Activated CD8-positive, alpha-beta memory T cell treated with anti-CD3 and anti-CD28 coated beads, Interleukin-2, amount 50 U/mL, for 48 hours (primary cell): ENCODE results near the gene ROPN1B.
"Not testable (repeated sequence)": the region's sequence is repeated elsewhere in the genome, so short reads cannot be mapped to it uniquely, and the experiment has no call there.

Experiments used
- DNase-seq: peaks from one replicate; pipeline ENCODE4 v3.0.0-alpha.2; 2020

ROPN1B gene

DNA sequence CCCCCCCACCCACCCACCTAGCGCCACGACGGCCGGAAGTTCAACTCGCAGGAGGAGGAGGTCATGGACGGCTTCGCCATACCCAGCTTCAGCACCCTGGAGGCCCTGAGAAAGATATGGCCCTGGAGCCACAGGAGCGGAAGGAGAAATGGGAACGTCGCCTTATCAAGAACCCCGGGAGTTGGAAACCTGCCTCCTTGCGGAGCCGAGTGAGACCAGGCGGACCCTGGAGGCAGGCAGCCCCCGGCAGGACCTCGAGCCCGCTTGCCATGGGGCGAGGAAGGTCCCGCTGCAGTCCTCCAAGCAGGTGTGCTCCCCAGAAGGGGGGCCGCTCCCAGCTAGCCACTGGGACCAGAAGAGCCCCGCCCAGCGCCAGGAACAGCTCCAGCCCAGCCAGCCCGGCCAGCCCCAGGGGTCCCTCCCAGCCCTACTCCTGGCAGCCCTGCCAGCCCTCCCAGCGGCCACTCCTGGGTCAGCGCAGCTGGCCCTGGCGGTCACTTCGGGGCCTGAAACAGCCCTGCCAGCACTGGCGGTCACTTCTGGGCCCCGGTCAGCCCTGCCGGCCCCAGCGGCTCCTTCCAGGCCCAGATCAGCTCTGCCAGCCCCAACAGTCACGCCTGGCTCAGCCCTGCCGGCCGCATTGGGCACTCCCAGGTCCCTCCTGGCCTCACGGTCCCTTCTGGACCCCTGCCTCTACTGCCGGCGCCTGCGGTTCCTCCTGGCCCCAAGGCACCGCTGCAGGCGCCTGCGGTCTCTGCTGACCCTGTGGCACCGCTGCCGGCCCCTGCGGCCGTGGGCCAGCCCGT is 10.3 kb upstream of the ROPN1B start:
- DNase-seq = no peak

DNA sequence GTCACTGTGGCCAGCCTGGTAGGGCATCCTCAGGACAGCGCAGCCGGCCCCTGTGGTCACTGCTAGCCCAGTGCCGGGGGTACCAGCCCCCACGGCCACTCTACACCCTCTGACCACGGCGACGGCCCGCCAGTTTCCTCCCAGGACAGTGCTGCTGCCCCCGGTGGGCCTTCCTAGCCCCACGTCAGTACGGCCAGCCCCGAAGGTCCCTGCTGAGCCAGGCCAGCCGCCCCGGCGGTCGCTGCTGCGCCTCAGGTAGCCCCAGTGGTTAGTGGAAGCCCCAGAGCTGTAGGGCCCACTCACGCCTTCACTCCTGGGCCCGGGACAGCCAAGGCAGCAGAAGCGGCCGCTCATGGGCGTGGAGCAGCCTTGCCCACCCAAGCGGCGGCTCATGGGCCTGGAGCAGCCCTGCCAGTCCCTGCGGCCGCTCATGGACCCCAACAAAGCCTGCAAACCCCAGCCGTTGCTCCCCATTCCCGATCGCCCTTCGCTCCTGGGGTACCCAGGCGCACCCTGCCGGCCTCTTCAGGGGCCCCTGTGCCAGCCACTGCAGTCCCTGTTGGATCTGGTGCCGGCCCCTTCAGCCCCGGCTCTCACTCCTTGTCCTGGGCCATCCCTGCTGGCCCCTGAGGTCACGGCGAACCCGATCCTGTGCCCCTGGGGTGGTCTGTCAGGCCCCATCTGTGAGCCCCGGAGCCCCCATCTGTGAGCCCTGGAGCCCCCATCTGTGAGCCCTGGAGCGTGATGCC is 9.5 kb upstream of the ROPN1B start:
- no peak for DNase-seq

DNA sequence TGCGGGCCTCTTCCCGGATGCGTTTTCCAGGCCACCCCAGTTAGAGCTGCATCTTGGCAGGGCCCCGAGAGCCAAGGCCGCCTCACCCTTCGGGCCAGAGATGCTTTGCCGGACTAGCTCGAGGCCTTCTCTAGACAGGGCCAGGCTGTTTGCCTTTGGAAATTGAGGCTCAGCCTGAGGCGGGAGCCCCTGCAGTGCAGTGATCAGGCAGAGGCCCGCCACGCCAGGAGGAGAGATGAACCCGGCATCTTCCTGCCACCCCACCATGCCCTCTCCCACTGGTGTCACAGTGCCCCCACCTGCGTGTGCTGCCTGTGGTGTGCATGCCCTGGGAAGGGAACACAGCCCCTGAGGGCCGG is 8.9 kb upstream of the ROPN1B start:
- no peak for DNase-seq

DNA sequence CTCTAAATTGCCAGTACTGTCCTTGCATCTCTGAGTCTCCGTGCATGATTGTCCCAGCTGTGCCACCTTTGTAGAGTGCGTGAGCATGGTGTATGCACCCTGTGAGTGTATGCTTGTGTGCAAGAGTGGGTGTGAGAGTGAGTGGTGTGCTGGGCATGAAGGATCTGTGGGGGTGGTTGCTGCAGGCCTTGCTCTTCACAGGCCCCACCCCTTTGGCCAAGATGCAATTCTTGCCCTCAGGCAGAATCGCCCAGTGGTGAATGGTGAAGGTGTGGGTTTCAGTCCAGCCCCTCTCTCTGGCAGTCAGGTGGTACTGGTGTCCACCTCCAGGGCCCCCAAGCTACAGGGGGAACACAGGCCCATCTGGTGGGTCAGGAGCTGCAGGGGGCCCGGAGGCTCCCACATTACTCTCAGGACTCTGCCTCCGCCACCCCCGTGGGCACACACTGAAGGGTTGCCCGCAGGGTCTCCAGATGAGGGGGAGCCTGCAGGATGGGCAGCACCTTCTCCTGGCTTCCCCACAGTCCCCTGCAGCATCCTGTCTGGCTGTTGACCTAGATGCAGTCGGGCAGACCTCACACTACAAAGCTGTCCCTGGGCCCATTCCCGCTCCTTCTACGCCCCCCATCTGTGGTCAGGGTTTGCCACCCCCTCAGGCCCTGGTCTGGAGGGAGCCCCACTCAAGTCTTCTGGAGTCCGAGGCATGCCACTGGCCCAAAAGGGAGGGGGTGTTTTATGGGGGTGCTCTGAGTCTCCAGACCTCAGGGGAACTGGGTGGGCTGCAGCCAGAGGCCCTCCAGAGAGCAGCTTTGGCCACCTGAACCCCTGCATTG is 8.3 kb upstream of the ROPN1B start:
- no peak for DNase-seq

DNA sequence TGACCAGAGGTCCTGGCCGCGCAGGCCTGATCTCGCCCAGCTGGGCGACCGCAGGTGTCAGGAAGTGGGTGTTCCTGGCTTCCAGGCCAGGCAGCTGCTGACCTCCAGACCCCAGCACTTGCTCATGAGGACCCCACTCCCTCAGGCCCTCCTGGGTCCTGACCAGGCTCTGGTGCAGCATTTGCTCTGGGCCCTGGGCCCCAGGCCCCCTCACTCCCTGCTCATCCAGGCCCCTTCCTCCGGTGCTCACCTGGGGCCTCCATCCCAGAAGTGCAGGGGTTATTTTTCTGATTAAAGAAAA is 7.7 kb upstream of the ROPN1B start:
- DNase-seq = no peak

DNA sequence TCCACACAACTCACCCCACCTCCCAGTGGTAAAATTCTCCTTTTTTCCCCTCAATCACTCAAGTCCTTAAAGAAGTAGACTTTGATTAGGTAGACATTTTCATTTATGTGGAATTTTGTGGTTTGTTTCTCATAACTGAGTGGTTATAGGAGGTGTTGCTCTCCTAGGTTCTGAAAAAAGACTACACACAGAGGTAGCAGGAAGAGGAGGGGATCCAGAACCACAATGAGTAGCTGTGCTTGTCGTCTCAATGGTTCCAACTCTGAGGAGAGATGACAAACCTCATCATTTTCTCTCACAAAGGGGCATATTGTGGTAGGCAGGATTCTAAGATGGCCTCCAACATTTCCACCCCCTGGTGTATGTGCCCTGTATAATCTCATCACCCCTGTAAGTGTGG is 5.1 kb upstream of the ROPN1B start:
- not testable (repeated sequence) for DNase-seq

DNA sequence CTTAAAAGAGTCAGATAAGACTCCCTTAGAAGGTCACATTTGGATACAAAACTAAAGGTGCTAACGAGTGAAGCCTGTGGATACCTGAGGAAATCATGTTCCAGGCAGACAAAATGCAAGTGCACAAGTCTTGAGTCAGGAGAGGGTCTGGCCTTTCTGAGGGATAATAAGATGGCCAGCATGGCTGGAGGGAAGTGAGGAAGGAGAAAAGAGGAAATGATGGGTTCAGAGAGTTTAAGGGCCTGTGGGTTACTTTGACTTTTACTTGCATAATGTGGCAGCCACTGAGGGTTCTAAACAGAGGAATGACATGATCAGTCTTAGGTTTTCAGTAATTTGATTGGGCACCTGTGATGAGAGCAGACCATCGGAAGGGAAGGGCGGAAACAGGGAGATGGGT is 3.5 kb upstream of the ROPN1B start:
- DNase-seq = no peak

DNA sequence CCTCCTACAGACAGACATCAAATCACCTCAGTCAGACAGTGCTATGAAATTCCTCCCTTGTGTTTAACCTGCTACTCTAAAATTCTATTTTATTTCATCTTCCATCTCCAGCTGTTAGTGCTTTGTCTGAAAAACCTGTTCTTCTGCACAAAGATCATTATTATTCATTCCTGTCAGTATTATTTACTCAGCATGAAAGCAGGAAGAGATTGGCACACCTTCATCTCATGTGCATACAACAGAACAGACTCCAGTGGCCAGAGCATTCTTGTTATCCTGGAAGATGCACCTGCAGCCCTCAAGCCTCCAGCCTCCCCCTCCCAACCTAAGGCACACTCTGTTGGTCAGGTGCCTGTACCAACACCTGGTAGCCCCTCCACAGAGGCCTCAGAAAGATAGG is 1.8 kb upstream of the ROPN1B start:
- DNase-seq = no peak

DNA sequence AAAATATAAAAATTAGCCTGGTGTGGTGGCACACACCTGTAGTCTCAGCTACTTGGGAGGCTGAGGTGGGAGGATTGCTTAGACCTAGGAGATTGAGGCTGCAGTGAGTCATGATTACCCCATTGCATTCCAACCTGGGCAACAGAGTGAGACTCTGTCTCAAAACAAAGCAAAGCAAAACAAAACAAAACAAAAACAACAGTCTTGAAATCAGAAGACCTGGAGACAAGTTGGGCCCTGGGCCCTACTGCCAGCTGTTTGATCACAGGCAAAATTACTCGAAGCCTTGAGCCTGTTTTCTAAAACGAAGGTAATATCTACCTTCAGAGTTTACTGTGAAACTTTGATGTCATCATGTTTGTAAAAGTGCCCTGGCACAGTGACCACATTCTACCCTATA is 857 bp upstream of the ROPN1B start:
- DNase-seq = not testable (repeated sequence)

DNA sequence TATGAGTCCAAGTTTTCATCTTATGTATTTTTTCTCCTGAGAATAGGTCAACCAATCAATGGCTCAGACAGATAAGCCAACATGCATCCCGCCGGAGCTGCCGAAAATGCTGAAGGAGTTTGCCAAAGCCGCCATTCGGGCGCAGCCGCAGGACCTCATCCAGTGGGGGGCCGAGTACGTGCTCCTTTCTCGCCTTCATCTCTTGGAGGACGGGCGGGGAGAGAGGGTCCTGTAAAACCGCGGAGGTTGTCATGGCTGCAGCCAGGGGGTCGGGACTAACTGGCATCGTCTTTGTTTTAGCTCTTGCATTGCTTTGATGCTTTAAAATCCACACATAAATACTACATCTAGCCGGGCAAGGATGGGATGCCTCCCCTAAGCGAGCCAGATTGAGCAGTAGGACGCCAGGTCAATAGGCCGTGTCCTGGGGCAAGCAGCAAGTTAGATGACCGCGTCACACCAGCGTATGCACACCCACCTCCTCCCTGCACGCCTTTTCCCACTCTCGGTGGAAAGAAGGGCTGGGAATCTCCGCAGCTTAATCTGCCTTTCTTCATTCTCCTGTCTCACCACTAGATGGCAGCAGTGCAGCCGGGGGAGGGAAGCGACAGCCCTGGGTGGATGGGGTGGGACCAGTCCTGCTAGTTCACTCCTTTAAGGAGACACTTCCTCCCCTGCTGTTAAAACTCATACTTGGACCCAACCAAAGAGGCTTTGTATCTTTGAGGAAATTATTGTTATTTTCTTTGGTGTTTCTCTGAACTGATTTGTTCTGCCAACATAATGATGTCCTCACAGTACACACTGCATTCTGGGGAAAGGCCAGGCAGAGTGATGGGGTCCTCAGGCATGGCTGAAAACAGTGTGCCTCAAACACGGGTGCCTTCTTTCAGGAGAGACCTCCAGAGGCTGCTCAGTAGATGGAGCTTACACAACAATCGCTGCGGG is 3.3 kb downstream of the ROPN1B start:
- DNase-seq = peak; percentile 56

DNA sequence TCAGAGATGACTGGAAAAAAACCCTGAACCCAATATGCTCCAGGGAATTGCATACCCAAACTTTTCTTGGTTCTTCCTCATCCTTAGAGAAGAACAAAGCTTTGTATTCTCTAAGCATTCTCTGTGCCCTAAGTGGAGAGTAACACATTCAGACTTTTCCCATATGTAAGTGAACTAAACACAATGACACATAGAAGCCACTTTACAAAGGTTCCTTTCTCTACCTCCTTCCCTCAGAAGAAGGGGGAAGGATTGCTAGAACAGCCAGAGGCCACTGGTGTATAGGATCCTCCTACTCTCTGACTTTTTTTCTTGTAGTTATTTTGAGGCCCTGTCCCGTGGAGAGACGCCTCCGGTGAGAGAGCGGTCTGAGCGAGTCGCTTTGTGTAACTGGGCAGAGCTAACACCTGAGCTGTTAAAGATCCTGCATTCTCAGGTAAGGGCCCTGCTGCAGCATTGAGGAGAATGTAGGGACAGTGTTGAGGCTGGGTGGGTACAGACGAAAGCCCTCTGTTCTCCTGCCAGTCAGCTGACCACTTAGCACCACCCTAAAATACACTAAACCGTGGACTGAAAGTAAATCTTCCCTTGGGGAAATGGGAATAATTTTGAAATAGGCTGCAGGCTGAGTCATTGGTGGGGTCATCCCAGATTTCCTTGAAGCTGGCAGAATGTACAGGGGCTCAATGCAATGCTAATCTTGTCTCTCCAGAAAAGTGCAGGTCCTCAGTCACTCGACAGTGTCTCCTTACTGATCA is 6.4 kb downstream of the ROPN1B start:
- DNase-seq = not testable (repeated sequence)

DNA sequence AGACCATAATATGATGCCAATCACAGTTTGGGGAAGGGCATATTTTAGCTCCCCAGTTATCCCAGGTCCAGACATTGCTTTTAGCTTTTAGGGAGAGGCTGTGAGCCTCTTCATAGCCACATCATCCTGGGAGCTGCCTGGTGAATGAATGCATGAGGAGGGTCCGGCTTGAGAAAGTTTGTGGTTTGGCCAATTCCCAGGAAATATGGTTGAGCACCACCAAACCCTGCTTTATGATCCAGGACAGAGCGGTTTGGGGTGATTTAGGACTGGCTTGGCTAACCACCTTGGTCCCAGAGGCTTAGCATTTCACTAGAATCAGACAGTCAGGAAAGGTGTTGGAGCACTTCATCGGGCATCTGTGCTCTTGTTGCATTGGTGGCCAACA is 7.0 kb downstream of the ROPN1B start:
- not testable (repeated sequence) for DNase-seq

DNA sequence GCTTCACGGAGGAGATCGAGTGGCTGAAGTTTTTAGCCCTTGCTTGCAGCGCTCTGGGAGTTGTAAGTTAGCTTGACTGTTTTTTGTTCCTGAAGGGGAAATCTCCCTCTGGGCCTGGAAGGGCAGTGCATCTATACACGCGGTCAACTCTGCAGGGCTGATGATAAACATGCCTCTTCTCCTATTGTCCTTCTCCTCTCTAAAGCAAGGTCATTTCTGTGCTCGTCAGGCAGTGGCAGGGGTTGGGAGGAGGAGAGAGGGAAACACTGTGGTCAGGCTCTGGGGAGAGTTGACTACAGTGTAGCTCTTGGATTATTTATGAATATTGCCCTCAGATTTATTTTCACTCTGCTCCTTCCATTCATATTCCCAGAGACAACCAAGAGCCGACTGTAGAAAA is 8.1 kb downstream of the ROPN1B start:
- DNase-seq = not testable (repeated sequence)

DNA sequence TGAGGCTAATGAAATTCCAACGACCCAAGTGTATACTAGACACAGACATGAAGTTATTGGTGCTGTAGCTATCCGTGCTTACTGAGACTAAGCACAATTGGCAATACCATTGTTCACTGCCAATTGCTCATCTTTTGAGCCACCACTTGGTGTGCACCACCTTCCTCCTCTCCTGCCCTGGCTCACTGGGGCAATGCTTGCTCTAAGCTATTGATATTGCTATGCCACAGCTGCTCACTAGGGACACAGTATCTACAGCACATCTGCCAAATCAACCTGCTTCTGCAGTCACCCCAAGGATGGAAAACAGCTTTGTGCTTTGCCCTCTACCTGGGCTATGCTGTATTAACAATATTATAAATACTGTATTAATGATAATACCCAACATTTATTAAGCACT is 16.0 kb downstream of the ROPN1B start:
- not testable (repeated sequence) for DNase-seq

DNA sequence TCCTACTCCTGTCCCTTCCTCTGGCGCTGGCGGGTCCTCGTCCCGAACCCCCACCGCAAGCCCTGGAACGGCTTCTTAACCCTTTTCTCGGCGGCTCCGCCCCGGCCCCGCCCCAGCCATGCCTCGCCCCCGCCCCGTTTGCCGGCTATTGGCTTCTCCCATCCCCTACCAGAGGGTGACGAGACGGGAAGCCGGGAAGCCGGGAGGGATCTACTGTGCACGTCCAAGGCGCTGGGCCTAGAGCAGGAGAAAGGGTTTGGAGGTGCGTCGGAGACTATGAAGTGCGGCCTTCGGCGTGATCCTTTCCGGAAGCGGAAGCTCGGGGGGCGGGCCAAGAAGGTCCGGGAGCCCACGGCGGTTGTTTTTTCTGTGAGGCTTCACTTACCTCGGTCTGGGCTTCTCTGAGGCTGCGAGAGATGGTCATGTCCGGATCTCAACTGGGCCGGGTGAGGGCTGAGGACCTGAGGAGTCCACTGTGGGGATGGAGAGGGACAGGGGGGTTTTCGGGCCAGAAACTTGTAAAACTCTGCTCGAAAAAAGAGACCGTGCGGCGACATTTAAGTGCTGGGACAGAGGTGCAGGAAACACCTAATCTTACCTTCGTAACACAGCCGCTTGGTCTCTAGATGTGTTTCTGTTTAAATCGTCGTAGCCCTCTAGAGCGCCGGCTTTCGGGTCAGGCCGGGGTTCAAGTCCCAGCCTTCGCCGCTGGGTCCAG is 21.4 kb downstream of the ROPN1B start:
- peak; percentile 87 for DNase-seq

DNA sequence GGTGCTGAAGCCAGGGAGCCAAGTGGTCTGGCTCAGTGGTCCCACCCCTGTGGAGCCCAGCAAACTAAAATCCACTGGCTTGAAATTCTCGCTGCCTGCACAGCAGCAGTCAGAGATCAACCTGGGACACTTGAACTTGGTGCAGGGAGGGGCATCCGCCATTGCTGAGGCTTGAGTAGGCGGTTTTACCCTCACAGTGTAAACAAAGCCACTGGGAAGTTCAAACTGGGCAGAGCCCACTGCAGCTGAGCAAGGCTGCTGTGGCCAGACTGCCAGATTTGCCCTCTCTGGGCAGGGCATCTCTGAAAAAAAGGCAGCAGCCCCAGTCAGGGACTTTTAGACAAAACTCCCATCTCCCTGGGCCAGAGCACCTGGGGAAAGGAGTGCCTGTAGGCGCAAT is 27.8 kb downstream of the ROPN1B start:
- not testable (repeated sequence) for DNase-seq

DNA sequence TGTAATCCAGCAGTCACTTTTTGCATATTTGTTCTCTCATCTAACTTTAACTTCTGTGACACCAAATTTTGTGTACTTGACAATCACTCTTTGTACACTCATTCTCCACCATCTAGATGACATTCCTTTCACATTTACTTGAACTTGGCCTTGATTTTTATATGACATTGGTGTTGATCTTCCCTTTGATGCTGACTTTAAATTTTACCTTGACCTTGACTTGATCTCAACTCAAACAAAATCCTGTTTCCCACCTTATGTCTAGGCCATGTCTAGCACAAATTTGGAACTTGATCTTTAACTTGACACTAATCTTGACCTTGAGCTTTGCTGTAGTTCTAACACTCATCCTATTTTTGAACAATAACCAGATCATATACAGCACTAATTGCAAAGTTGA is 33.2 kb downstream of the ROPN1B start:
- DNase-seq = no peak

DNA sequence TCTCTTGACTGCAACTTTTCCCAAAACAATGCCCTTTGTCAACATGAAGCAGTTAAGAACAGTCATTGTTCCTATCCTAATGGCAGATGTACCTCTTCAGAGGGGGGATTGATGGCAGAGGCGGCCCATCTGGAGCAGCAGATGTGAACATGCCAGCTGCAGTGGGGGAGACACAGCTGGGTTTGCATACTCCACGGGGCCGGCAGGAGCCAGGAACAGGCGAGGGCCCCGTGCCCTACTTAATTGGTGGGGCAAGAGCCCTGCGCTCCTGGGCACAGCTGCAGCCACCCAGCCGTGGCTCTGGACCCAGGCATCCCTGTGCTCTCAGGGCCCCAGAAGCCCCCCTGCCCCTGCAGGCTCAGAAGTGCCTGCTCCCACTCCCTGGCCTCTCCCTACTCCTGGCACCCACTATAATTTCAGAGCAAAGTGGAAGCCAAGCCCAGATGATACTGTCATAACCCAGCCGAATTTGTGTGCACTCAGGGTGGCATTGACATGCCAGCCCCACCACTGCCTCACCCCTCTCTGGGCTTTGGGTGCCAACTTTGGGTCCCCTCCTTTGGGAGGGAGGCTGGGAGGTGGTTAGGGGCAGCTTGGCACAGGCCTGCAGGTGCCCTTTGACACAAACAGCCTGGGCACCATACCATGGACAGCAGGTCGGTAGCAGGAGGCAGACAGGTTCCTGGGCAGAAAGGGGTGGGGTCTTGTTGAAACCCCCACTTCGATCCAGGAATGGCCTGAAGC is 34.6 kb downstream of the ROPN1B start:
- no peak for DNase-seq

DNA sequence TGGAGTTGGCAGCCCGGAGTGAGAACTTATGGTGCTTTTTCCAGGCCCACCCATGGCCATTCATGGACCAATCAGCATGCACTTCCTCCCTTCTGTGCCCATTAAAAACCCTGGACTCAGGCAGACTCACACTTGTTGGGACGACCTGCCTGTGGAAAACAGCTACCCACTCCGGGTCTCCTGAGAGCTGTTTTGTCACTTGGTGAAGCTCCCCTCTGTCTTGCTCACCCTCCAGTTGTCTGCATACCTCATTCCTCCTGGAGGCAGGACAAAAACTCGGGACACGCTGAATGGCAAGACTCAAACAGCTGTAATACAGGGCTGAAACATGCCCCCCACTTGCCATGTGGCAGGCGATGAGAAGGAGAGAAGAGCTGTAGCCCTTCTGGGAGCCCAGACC is 35.2 kb downstream of the ROPN1B start:
- no peak for DNase-seq

DNA sequence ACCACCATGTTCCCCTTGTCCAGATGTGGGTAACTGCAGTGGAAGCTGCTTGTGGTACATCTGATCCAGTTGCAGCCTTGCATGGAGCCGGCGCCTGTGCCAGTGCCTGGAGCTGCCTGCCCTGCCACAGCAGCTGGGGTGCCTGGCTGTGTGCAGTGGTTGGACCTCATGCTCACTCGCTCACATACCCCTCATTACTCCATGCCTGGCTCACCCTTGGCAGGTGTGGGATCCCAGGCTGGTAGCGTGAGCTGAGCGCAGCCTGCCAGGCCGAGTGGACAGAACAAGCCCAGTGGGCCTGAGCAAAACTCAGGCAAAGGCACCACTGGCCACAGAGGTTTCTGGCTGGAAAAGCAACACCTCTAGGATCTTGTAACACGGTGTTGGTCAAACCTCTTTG is 35.7 kb downstream of the ROPN1B start:
- no peak for DNase-seq
